ENCODE data around the gene BCKDK.
A peak's percentile ranks its signal among the peaks of the same experiment; 100 is the strongest.

BCKDK gene

GRCh38 chr16:31108035-31108793 lies at the start of gene BCKDK (continued):
- no peak for TF ChIP-seq CTCF (tag by site-specific recombination; IDR thresholded peaks at IDR 0.05)
- TF ChIP-seq ZNF658 (tag by site-specific recombination; IDR thresholded peaks at IDR 0.05) = no peak
- TF ChIP-seq GLIS1 (tag by site-specific recombination; IDR thresholded peaks at IDR 0.05) = peak; percentile 74
- peak; percentile 57 for TF ChIP-seq SP2 (tag by site-specific recombination; IDR thresholded peaks at IDR 0.05)
- no peak for TF ChIP-seq ZNF292 (tag by site-specific recombination; IDR thresholded peaks at IDR 0.05; ENCODE audit: borderline replicate concordance, low read depth)
- TF ChIP-seq ZNF626 (tag by site-specific recombination; IDR thresholded peaks at IDR 0.05) = no peak
- peak; percentile 92 for TF ChIP-seq ZFHX2 (tag by site-specific recombination; conservative IDR thresholded peaks at IDR 0.05)
- peak; percentile 47; the same call in 1 of the 2 replicates for TF ChIP-seq YY1 (tag by site-specific recombination; IDR thresholded peaks at IDR 0.05)
- no peak for TF ChIP-seq ZNF133 (tag by site-specific recombination; IDR thresholded peaks at IDR 0.05)
- no peak for TF ChIP-seq ZNF174 (tag by site-specific recombination; IDR thresholded peaks at IDR 0.05)
- TF ChIP-seq ZFP69B (tag by site-specific recombination; IDR thresholded peaks at IDR 0.05) = no peak
- no peak for TF ChIP-seq ZNF624 (tag by site-specific recombination; IDR thresholded peaks at IDR 0.05)
- TF ChIP-seq ZNF791 (tag by site-specific recombination; IDR thresholded peaks at IDR 0.05) = no peak
- TF ChIP-seq KLF16 (tag by site-specific recombination; IDR thresholded peaks at IDR 0.05) = no peak
- TF ChIP-seq ZNF341 (tag by site-specific recombination; IDR thresholded peaks at IDR 0.05; ENCODE audit: low read depth) = no peak; the same call in 1 of the 2 replicates
- no peak for TF ChIP-seq ZNF580 (tag by site-specific recombination; IDR thresholded peaks at IDR 0.05)
- no peak for TF ChIP-seq ZNF324 (tag by site-specific recombination; IDR thresholded peaks at IDR 0.05)
- no peak for TF ChIP-seq ZBTB49 (tag by site-specific recombination; IDR thresholded peaks at IDR 0.05; ENCODE audit: low read depth)
- peak; percentile 97 for TF ChIP-seq PRDM10 (tag by site-specific recombination; IDR thresholded peaks at IDR 0.05)
- TF ChIP-seq ZNF449 (tag by site-specific recombination; IDR thresholded peaks at IDR 0.05) = peak; percentile 90
- TF ChIP-seq KLF1 (tag by site-specific recombination; IDR thresholded peaks at IDR 0.05) = peak; percentile 81; the same call in 1 of the 2 replicates
- TF ChIP-seq ZNF544 (tag by site-specific recombination; IDR thresholded peaks at IDR 0.05) = no peak
- TF ChIP-seq ZNF138 (tag by site-specific recombination; IDR thresholded peaks at IDR 0.05; ENCODE audit: borderline replicate concordance) = no peak
- no peak for TF ChIP-seq ZNF311 (tag by site-specific recombination; IDR thresholded peaks at IDR 0.05; ENCODE audit: borderline replicate concordance)
- TF ChIP-seq ZNF335 (tag by site-specific recombination; conservative IDR thresholded peaks at IDR 0.05) = peak; percentile 87
- TF ChIP-seq ZNF350 (tag by site-specific recombination; IDR thresholded peaks at IDR 0.05) = no peak
- peak; percentile 98 for TF ChIP-seq ZBTB6 (tag by site-specific recombination; IDR thresholded peaks at IDR 0.05)
- TF ChIP-seq ZNF132 (tag by site-specific recombination; IDR thresholded peaks at IDR 0.05; ENCODE audit: borderline replicate concordance) = no peak
- TF ChIP-seq RBAK (tag by site-specific recombination; IDR thresholded peaks at IDR 0.05) = no peak
- no peak for TF ChIP-seq ZNF23 (tag by site-specific recombination; IDR thresholded peaks at IDR 0.05; ENCODE audit: borderline replicate concordance)

All from HEK293 (cell line).